DMS53 treated with DMSO at 0.1 percent for 48 hours (cell line): ENCODE results near the gene LRRC42.
"Not testable (repeated sequence)": the region's sequence is repeated elsewhere in the genome, so short reads cannot be mapped to it uniquely, and the experiment has no call there.

Experiments
- DNase-seq: peaks from one replicate; lab custom pipeline; 2025; ENCODE audit not compliant: unreplicated experiment; lab: John Stamatoyannopoulos, UW

LRRC42 gene

GRCh38 chr1:54003249-54003646 lies 57.1 kb downstream of the LRRC42 start:
- no peak for DNase-seq

DNA sequence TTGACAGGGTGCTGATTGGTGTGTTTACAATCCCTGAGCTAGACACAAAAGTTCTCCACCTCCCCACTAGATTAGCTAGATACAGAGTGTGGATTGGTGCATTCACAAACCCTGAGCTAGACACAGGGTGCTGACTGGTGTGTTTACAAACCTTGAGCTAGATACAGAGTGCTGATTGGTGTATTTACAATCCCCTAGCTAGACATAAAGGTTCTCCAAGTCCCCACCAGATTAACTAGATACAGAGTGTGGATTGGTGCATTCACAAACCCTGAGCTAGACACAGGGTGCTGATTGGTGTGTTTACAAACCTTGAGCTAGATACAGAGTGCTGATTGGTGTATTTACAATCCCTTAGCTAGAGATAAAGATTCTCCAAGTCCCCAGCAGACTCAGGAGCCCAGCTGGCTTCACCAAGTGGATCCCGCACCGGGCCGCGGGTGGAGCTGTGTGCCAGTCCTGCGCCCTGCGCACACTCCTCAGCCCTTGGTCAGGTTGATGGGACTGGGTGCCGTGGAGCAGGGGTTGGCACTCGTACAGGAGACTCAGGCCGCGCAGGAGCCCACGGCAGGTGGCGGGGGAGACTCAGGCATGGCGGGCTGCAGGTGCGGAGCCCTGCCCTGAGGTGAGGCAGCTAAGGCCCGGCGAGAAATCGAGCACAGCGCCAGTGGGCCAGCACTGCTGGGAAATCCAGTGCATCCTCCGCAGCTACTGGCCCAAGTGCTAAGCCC lies 57.8 kb downstream of the LRRC42 start:
- DNase-seq, result not testable (repeated sequence)

GRCh38 chr1:54004481-54005049 lies 58.4 kb downstream of the LRRC42 start:
- no peak for DNase-seq

DNA sequence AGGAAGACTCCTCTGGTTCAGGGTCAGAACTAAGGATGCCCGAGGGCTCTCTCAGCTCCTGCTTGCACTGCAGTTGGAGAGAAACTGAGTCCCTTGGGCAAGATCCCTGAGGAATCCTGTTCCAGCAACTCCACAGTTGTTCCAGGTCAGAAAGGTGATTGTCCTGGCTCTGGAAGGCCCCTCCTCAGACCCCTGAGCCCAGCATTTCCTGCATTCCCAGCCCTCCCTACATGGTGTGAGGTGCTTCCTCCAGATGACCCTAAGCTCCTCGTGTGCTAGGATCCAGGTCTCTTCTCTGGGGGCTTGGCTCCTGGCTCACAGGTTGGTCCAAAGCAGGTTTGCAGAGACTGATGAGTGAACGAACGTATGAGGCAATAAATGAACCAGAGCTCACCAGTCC lies 60.4 kb downstream of the LRRC42 start:
- DNase-seq, result no peak

DNA sequence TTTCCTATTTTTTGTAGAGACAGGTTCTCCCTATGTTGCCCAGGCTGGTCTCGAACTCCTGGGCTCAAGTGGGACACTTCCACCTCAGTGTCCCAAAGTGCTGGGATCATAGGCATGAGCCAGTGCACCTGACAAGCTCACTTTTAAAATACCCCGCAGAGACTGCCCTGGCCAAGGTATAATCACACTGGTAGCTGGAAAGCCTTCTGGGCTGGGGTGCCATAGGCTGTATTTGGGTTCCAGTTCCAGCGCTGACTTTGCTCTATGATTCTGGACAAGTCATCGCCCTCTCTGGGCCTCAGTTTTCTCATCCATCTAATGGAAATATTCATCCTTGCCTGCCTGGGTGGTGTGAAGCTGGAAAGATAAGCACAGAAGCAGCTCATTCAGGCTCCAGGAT lies 61.5 kb downstream of the LRRC42 start:
- DNase-seq, result no peak

GRCh38 chr1:54008876-54009275 lies 62.7 kb downstream of the LRRC42 start:
- DNase-seq, result no peak

- no peak for DNase-seq
These were observed 63.3 kb downstream of the LRRC42 start for GRCh38 chr1:54009406-54009805.

DNA sequence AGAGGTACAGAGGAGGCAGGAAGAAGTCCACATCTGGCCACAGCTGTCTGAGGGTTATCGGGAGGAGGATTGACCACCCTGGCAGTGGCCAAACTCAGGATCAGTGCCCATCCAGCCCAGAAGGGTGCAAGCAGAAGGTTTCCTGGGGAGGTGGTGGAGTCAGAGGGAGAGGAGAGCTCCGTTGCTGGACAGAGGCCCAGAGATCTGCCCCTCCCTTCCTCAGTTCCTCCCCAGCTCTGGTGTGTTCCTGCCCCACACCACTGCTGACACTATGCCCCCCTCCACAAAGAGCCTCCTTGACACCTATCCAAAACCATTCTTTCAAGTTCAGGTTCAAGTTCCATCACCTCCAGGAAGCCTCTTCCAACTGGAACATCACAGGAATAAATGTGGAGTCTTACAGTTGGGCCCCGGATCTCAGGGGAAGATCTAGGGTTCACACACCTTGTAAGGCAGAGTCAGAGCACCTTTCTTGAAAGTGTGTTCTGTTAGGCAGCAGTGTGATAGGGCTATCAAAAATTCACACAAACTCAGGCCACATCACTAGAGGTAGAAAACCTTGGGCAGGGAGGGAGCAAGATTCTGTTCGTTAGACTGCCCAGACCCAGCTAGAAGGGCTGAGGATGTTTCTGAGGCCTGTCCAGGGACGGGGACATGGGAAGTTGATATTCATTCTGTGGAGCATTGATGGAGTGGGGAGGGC lies 64.4 kb downstream of the LRRC42 start:
- no peak for DNase-seq

GRCh38 chr1:54011316-54012007 lies 65.3 kb downstream of the LRRC42 start:
- no peak for DNase-seq

- DNase-seq, result no peak
These were observed 65.8 kb downstream of the LRRC42 start for GRCh38 chr1:54012008-54012325.

DNA sequence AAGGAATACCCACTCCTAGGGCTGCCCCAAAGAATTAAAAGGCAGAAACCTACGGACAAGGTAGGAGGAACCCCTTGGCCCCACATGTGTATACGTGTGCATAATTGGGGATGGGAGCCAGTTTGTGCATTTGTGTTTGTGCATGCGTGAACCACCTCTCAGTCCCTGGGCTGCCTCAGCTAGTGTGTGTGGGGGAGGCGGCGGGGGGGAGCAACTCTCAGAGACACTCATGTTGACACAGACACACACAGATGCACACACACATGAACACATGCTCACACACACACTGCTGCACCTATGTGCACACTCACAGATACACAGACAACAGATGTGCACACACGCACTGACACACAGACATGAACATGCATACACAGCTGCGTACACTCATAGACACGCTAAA lies 66.7 kb downstream of the LRRC42 start:
- no peak for DNase-seq

- DNase-seq, result no peak
These were observed 67.4 kb downstream of the LRRC42 start for GRCh38 chr1:54013393-54014008.

DNA sequence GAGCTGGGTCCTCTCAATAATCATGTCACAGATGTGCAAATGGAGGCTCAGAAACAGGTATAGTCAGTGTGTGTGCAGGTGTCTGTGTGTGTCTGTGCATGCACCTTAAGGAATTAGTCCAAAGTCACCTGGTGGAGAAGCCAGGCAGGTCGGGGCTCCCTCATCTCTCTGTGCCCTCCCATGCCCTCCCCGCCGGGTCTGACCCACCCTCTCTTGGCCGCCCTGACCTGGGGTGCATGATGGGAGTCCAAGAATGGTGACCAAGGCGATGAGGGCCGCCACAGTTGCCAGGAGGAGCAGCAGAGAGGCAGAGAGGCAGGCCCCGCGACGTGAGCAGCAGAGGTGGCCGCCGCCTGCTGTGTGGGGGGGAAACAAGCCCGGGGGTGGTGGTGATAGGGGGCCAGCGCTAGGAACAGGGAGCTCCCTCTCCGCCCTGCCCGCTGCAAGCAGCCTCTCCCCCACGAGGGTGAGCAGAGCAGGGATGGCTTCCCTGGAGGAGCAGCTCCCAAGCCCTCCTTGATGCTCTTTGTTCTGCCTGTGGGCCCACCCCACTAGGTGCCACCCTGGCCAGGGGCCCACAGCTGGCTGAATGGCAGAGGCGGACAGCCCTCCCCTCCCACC lies 68.0 kb downstream of the LRRC42 start:
- DNase-seq, result no peak

GRCh38 chr1:54016343-54017282 lies 70.5 kb downstream of the LRRC42 start:
- DNase-seq, result peak; percentile 100
